ENCODE results near the gene RNF220.

The RNF220 gene

GRCh38 chr1:44611419-44611818 is 206.4 kb downstream of the RNF220 start:
- no peak for DNase-seq (ENCODE audit: low spot score)

DNA sequence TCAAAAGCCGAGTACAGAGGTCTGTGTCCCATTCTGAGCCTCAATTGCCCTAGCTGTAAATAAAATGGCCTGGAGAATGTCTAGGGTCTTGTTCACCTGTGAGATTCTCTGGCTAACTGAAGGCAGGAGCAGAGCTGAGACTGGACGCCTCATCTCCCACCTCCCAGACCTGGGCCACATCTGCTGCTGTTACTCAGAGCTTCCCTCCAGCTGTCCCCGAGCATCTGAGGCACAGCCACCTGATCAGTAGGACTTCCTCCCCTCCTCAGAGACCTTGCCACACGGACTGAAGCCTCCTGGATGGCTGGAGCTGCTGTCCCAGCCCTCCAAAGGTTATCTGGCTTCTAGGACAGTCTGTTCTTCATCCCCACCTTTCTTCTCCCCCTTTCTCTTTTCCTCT is 206.8 kb downstream of the RNF220 start:
- no peak for DNase-seq (ENCODE audit: low spot score)

DNA sequence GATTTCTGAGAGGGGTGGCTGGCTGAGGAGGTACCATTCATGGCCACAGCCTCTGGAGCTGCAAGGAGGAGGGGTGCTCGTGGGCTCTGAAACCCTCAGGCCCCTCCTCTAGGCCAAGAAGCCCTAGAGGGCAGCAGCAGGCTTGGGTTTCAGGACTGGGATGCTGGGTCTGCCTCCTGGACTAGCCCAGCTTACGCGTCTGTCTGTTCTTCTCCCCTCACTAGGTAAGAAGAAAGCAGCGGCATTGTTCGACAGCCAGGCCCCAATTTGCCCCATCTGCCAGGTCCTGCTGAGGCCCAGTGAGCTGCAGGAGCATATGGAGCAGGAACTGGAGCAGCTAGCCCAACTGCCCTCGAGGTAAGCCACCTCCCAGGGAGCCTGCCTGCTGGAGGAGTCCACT is 208.9 kb downstream of the RNF220 start:
- no peak for DNase-seq (ENCODE audit: low spot score)

- DNase-seq (ENCODE audit: low spot score): no peak
Observed at GRCh38 chr1:44616284-44616990, 211.4 kb downstream of the RNF220 start.

DNA sequence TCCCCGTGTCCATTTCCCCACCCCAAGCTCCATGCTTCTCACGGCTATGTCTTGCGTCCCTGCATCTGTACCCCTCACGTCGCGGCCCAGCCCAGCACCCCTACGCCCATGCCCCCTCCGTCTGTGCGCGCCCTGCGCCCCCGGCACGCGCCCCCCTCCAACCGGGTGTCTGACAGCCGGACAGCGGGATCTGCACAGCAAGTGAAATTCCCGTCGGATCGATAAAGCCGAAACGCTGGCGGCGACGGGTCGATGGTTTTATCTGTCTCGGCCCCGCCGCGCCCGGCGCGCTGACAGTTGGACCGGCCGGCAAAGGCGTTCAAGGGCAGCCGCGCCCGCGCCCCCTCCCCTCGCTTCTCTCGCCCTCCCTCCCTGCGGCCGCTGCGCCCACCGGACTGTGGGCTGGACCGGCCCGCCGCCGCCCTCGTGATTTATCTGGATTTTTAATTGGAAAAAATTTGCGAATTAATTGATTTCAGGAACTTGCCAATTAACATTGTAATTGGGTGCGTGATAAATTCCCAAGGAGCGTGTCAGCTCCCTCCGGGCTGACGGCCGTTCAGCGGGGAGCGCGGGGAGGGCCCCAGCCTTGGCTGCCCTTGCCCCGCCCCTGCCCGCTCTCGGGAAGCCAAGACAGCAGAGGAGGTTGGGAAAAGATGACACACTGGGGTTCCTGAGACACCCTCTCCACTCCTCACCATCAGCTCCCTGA is 212.1 kb downstream of the RNF220 start:
- DNase-seq (ENCODE audit: low spot score): peak; percentile 54

DNA sequence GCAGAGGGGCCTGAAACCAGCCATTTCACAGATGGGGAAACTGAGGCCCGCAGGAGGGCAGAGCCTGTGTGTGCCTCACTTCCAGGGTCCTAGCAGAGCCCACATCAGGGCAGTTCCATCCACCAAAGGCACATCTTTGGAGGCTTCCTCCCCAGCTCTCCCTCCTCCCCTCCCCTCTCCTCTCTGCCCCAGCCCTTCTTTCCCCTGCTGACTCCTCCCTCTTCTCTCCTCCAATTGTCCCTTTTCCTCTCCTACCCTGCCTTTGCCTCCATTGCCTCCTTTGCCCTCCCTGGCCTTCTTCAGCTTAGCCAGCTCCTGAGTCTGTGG is 212.6 kb downstream of the RNF220 start:
- DNase-seq (ENCODE audit: low spot score): no peak

DNA sequence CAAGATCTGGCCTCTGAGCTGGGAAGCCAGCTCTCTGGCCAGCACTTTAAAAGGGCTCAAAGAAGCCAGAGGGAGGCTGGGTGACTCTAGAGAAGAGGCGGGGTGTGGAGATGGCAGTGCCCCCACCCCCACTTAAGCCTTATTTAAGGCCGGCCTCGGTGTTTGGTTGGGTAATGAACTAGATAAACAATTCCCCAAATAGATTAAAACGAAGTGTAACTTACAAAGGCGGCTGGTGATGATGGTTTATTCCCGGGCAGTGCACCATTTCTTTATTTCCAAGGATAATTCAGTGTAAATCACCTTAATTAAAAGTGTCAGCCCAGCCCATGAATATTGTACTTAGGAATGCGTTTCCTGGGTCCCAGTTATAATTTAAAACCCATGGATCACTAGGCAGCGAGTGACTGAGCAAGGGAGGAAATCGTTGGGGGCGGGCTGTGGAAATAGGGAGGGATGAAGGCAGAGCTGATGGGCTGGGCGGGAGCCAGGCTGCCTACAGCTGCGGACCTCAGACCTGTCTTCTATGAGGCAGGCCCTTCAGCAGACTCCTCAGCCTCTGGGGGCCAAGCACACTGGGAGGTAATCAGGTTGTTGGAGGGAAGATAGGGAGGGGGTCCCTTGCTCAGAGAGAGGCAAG is 214.3 kb downstream of the RNF220 start:
- peak; percentile 83 for DNase-seq (ENCODE audit: low spot score)

- DNase-seq (ENCODE audit: low spot score): no peak
Observed at GRCh38 chr1:44620072-44620471, 215.0 kb downstream of the RNF220 start.

DNA sequence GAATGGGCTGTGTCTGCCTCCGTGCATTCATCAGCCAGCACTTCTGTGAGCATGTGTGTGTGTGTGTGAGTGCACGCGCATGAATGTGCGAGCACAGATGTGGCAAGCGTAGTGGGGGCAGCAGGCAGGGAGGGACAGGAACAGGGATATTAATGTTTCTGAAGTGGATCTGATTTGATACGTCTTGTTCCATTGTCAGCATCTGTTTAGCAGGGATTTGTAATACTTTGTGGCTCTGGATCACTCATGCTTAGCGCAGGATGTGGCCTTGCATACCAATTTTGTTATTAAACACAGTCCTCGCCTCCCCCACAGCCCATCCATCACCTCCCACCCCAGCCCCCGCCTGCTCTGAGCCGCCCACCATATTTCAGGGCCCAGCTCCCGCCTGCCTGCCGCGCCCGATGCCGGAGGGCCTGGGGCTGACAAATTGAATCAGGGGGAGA is 216.8 kb downstream of the RNF220 start:
- peak; percentile 61 for DNase-seq (ENCODE audit: low spot score)

GRCh38 chr1:44624268-44624901 is 219.3 kb downstream of the RNF220 start:
- no peak for DNase-seq (ENCODE audit: low spot score)

GRCh38 chr1:44625348-44625747 is 220.3 kb downstream of the RNF220 start:
- no peak for DNase-seq (ENCODE audit: low spot score)

- DNase-seq (ENCODE audit: low spot score): peak; percentile 97
Observed at GRCh38 chr1:44628962-44629756, 224.1 kb downstream of the RNF220 start.

DNA sequence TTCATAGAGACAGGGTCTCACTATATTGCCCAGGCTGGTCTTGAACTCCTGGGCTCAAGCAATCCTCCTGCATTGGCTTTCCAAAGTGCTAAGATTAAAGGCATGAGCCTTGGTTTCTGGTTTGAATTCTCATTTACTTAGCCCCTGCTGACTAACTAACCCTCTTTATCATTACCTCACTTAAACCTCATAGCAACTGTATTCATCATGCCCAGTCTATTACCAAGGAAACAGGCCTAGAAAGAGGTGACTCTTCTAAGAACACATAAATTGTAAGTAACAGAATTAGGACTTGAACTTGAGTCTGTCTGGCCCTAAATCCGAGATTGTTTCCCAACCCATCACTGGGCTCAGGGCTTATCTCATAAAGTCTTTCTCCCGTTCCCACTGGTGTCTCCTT is 225.1 kb downstream of the RNF220 start:
- peak; percentile 84 for DNase-seq (ENCODE audit: low spot score)

DNA sequence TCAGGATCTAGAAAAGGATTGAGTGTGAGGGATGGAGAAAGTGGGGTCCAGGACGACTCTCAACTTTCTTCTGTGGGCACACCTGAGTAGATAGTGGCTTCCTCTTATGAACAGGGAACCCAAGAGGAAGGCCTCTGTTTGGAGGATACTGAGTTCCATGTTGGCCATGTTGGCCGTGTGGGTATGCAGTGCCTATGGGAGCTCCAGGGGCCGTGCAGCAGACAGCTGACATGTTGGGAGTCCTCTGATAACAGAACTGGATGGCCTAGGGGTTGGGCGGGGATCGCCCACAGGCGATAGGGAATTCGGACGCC is 226.2 kb downstream of the RNF220 start:
- no peak for DNase-seq (ENCODE audit: low spot score)

- peak; percentile 88 for DNase-seq (ENCODE audit: low spot score)
Observed at GRCh38 chr1:44631647-44632539, 226.8 kb downstream of the RNF220 start.

- peak; percentile 32 for DNase-seq (ENCODE audit: low spot score)
Observed at GRCh38 chr1:44632598-44632997, 227.5 kb downstream of the RNF220 start.

DNA sequence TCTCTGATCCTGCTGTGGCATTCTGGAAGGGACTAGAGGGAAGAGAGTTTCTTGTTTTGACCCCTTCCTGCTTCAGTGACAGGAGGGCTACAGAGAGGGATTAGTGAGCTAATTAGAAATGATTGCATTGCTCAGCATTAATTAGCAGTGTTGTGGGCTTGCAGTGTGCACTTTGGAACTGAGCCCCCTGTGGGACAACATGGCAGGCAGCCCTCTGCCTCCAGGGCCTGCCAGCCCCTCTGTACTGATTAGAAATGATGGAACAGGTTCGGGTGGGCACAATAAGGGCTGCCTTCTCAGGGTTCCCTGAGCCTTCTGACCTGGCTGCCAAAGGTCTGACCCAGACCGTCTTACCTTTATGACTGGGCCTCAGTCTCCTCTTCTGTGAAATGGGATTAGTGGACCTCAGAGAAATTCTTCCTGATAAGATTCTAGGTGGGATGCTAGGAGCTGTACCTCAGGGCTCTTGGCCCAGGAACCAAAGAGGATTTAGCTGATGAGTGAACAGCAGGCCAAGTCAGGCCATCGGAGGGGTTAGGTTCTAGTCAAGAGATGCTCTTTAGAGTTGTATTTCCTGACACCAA is 229.6 kb downstream of the RNF220 start:
- no peak for DNase-seq (ENCODE audit: low spot score)

DNA sequence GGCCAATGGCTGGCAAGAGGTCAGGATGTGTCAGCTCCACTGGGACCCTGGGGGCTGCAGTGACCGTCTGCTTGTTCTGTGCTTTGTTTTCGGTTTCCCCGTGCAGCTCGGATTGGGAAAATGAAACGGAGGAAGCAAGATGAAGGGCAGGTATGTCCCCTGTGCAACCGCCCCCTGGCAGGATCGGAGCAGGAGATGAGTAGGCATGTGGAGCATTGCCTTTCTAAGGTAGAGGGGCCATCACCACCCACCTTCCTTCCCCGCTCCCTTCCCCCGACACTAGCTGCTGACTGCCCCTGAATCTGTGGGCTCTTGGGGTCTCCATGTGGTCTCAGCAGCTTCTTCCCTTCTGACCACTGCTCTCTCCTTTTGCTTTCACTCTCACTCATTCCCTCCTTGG is 230.4 kb downstream of the RNF220 start:
- DNase-seq (ENCODE audit: low spot score): no peak

GRCh38 chr1:44636083-44636687 is 231.1 kb downstream of the RNF220 start:
- DNase-seq (ENCODE audit: low spot score): no peak

All from kidney tubule cell (primary cell).